GM23248 (cell line): Measurements from ENCODE around the gene PEX10. TPM values are rescaled to one million over a fixed set of nuclear protein-coding genes. Genes with fewer than 3 reads are reported as not detected.

Source experiments
- DNase-seq: peaks from one replicate; pipeline ENCODE4 v3.0.0-alpha.2; 2015
- H2AFZ ChIP-seq: fragments of 200-600 bp; sonication (generic); 2 replicates; pipeline ENCODE4 v1.6.1; 2016; ENCODE audit warnings: antibody characterized with exemption
- H3F3A ChIP-seq: fragments of 200-600 bp; sonication (generic); 2 replicates; pipeline ENCODE4 v1.6.1; 2016; ENCODE audit warnings: mild to moderate bottlenecking, antibody characterized with exemption, mixed run types; ENCODE audit not compliant: insufficient read depth
- H3K27ac ChIP-seq: fragments of 200-600 bp; sonication (generic); 2 replicates; pipeline ENCODE4 v1.5.1; 2016; ENCODE audit warnings: mild to moderate bottlenecking
- H3K27me3 ChIP-seq: fragments of 200-600 bp; sonication (generic); replicated peaks from 2 replicates; pipeline ENCODE4 v1.6.1; 2016; ENCODE audit warnings: mild to moderate bottlenecking; ENCODE audit not compliant: insufficient read depth
- H3K36me3 ChIP-seq: fragments of 200-600 bp; sonication (generic); 2 replicates; pipeline ENCODE4 v1.6.1; 2016; ENCODE audit warnings: low read depth, mild to moderate bottlenecking
- H3K4me1 ChIP-seq: fragments of 200-600 bp; sonication (generic); 2 replicates; pipeline ENCODE4 v1.6.1; 2016; ENCODE audit warnings: mild to moderate bottlenecking; ENCODE audit not compliant: insufficient read depth
- H3K4me2 ChIP-seq: fragments of 200-600 bp; sonication (generic); one replicate; pipeline ENCODE4 v1.6.1; 2016; ENCODE audit warnings: mild to moderate bottlenecking; ENCODE audit not compliant: unreplicated experiment
- H3K4me3 ChIP-seq: fragments of 200-600 bp; sonication (generic); 2 replicates; pipeline ENCODE4 v1.5.1; 2016; ENCODE audit warnings: mild to moderate bottlenecking
- H3K79me2 ChIP-seq: fragments of 200-600 bp; sonication (generic); 2 replicates; pipeline ENCODE4 v1.6.1; 2016; ENCODE audit warnings: mild to moderate bottlenecking; ENCODE audit not compliant: insufficient read depth
- H3K9ac ChIP-seq: fragments of 200-600 bp; sonication (generic); 2 replicates; pipeline ENCODE4 v1.6.1; 2016; ENCODE audit warnings: mild to moderate bottlenecking
- H3K9me2 ChIP-seq: fragments of 200-600 bp; sonication (generic); 2 replicates; pipeline ENCODE4 v1.6.1; 2016; ENCODE audit warnings: mixed run types, mild to moderate bottlenecking, moderate library complexity; ENCODE audit not compliant: insufficient read depth
- H3K9me3 ChIP-seq: fragments of 200-600 bp; sonication (generic); one replicate; pipeline ENCODE4 v1.6.1; 2017; ENCODE audit warnings: low read depth
- H4K20me1 ChIP-seq: fragments of 200-600 bp; sonication (generic); 2 replicates; pipeline ENCODE4 v1.6.0; 2016; ENCODE audit not compliant: insufficient read depth
- EZH2 ChIP-seq: fragments of 200-600 bp; sonication (generic); IDR thresholded peaks from 2 replicates; pipeline ENCODE4 v1.6.1; 2018; ENCODE audit warnings: antibody characterized with exemption, mild to moderate bottlenecking; ENCODE audit not compliant: insufficient read depth, poor library complexity, severe bottlenecking
- EZH2phosphoT487 ChIP-seq: fragments of 200-600 bp; sonication (generic); IDR thresholded peaks from 2 replicates; pipeline ENCODE4 v1.6.1; 2018; ENCODE audit warnings: antibody characterized with exemption, moderate library complexity, mild to moderate bottlenecking, low read depth; ENCODE audit not compliant: insufficient read depth
- WGBS, 2 experiments: methylation state at CpG; one replicate each; pipeline ENCODE4 v1.1.6; 2015 to 2017; ENCODE audit warnings: low lambda C conversion rate in 2 of 2, low coverage in 1 of 2; ENCODE audit errors: missing lambda C conversion rate in 2 of 2; 5-methylcytosine and 5-hydroxymethylcytosine counted together
- in situ Hi-C: fragments of 300-500 bp; cut with MboI; formaldehyde crosslinking; loops from 2 replicates; pipeline ENCODE4 v1.15.0; 2020
- polyA plus RNA-seq: library from polyadenylated mRNA; unstranded; fragments of >200 nt; fragmentation: Nextera tagmentation; extraction: Ambion mirVana; gene quantifications from 2 replicates; pipeline ENCODE4 v1.2.1, GENCODE V29; 2016
- total RNA-seq: library from RNA; depleted of rRNA; stranded (reverse); fragments of >200 nt; shearing (Covaris generic); gene quantifications from 2 replicates; pipeline ENCODE4 v1.2.3, GENCODE V29; 2014

The PEX10 gene
- total and polyA plus RNA-seq, 2 experiments from 2014 or later = 24.7 to 51.3 TPM

- no peaks in the 10 kb centered on the region for H3F3A ChIP-seq
- H3K36me3 ChIP-seq = no peaks in the 10 kb centered on the region
- H3K9me3 ChIP-seq = no peaks in the 10 kb centered on the region
- no peak overlapping the region for H3K27ac ChIP-seq
- no peak overlapping the region for H3K4me2 ChIP-seq
- TF ChIP-seq EZH2 (no peak), EZH2phosphoT487 (no peak)
- DNase-seq = no peak
- H2AFZ ChIP-seq = no peak overlapping the region
- in situ Hi-C loops = no loop called here
- no peaks in the 10 kb centered on the region for H3K9me2 ChIP-seq
- H3K9ac ChIP-seq = no peak overlapping the region
- H4K20me1 ChIP-seq = no peaks in the 10 kb centered on the region
- WGBS, 2 experiments = 60 to 63% methylated on average over 28 to 34 of the region's 34 CpGs
- no peak overlapping the region for H3K4me3 ChIP-seq
- no peaks in the 10 kb centered on the region for H3K79me2 ChIP-seq
- H3K27me3 ChIP-seq = peaks cover 15% of the 10 kb centered on the region
- no peaks in the 10 kb centered on the region for H3K4me1 ChIP-seq
These were observed 21.7 kb upstream of the PEX10 start for GRCh38 chr1:2433936-2434655.

GRCh38 chr1:2433196-2433595 is 20.8 kb upstream of the PEX10 start:
- no peak overlapping the region for H3K4me2 ChIP-seq
- no peaks in the 10 kb centered on the region for H3K9me2 ChIP-seq
- no peaks in the 10 kb centered on the region for H4K20me1 ChIP-seq
- peaks cover 15% of the 10 kb centered on the region for H3K27me3 ChIP-seq
- in situ Hi-C loops = no loop called here
- H3K79me2 ChIP-seq = no peaks in the 10 kb centered on the region
- no peak overlapping the region for H3K27ac ChIP-seq
- no peaks in the 10 kb centered on the region for H3K9me3 ChIP-seq
- no peaks in the 10 kb centered on the region for H3K4me1 ChIP-seq
- 27 to 28% methylated on average over 13 of the region's 13 CpGs for WGBS, 2 experiments
- TF ChIP-seq EZH2phosphoT487 = no peak
- TF ChIP-seq EZH2 = no peak
- no peak overlapping the region for H2AFZ ChIP-seq
- no peaks in the 10 kb centered on the region for H3F3A ChIP-seq
- DNase-seq = no peak
- no peak overlapping the region for H3K9ac ChIP-seq
- no peak overlapping the region for H3K4me3 ChIP-seq
- no peaks in the 10 kb centered on the region for H3K36me3 ChIP-seq

GRCh38 chr1:2432441-2432844 is 20.1 kb upstream of the PEX10 start:
- in situ Hi-C loops = no loop called here
- peaks cover 15% of the 10 kb centered on the region for H3K27me3 ChIP-seq

GRCh38 chr1:2431518-2431917 is 19.2 kb upstream of the PEX10 start:
- Histone ChIP-seq H3K9me2 (no peaks in the 10 kb centered on the region), H3K9me3 (no peaks in the 10 kb centered on the region), H2AFZ (no peak overlapping the region), H4K20me1 (no peaks in the 10 kb centered on the region), H3K79me2 (no peaks in the 10 kb centered on the region), H3K27me3 (peaks cover 15% of the 10 kb centered on the region), H3F3A (no peaks in the 10 kb centered on the region), H3K4me3 (no peak overlapping the region), H3K4me2 (no peak overlapping the region), H3K4me1 (no peaks in the 10 kb centered on the region), H3K27ac (no peak overlapping the region), H3K36me3 (no peaks in the 10 kb centered on the region), H3K9ac (no peak overlapping the region)
- 33 to 37% methylated on average over 9 to 10 of the region's 10 CpGs for WGBS, 2 experiments
- no peak for TF ChIP-seq EZH2phosphoT487
- TF ChIP-seq EZH2 = no peak
- in situ Hi-C loops = no loop called here
- no peak for DNase-seq

More at GRCh38 chr1:2432441-2432844, 20.1 kb upstream of the PEX10 start:
- Histone ChIP-seq H3F3A (no peaks in the 10 kb centered on the region), H3K4me2 (no peak overlapping the region), H3K9ac (no peak overlapping the region), H3K79me2 (no peaks in the 10 kb centered on the region), H4K20me1 (no peaks in the 10 kb centered on the region), H3K36me3 (no peaks in the 10 kb centered on the region), H3K9me2 (no peaks in the 10 kb centered on the region), H3K4me3 (no peak overlapping the region), H2AFZ (no peak overlapping the region), H3K4me1 (no peaks in the 10 kb centered on the region), H3K9me3 (no peaks in the 10 kb centered on the region), H3K27ac (no peak overlapping the region)
- TF ChIP-seq EZH2phosphoT487 = no peak
- TF ChIP-seq EZH2 = no peak
- DNase-seq = no peak
- 5 to 6% methylated on average over 16 of the region's 16 CpGs for WGBS, 2 experiments

GRCh38 chr1:2431103-2431502 is 18.7 kb upstream of the PEX10 start:
- Histone ChIP-seq H2AFZ (no peak overlapping the region), H3K36me3 (no peaks in the 10 kb centered on the region), H3K9ac (no peak overlapping the region), H3K79me2 (no peaks in the 10 kb centered on the region), H4K20me1 (no peaks in the 10 kb centered on the region), H3K27ac (no peak overlapping the region), H3K4me3 (no peak overlapping the region), H3F3A (no peaks in the 10 kb centered on the region), H3K4me2 (no peak overlapping the region), H3K4me1 (no peaks in the 10 kb centered on the region), H3K9me2 (no peaks in the 10 kb centered on the region), H3K27me3 (peaks cover 17% of the 10 kb centered on the region), H3K9me3 (no peaks in the 10 kb centered on the region)
- in situ Hi-C loops = no loop called here
- DNase-seq = no peak
- TF ChIP-seq EZH2 (no peak), EZH2phosphoT487 (no peak)
- 8 to 9% methylated on average over 16 of the region's 16 CpGs for WGBS, 2 experiments
